ENCODE results near the gene LHFPL5. TPM values are rescaled to one million over a fixed set of nuclear protein-coding genes. Genes with fewer than 3 reads are reported as not detected.

The LHFPL5 gene
- total and polyA plus RNA-seq, 2 donors (not counting 1 experiment from before 2014, with no cell fraction given), result not detected

GRCh38 chr6:35852994-35853393 lies 47.8 kb downstream of the LHFPL5 start:
- no peak overlapping the region for H3K9ac ChIP-seq (ENCODE audit: low read length)
- ATAC-seq (ENCODE audit: low read depth), result no peak
- ChIA-PET CTCF (interaction anchor here (1.9 kb wide), 1 partner anchor 14 kb away, joined by 4 read pairs; no protein-coding TSS in a partner anchor), POLR2A (no interaction called here)
- H3K9me3 Mint-ChIP-seq (ENCODE audit: insufficient read depth), result no peaks in the 10 kb centered on the region
- H3K79me2 ChIP-seq (ENCODE audit: control insufficient read depth, insufficient read depth, low read length), result no peaks in the 10 kb centered on the region
- peaks cover 0 to 4% (median 4%) of the 10 kb centered on the region in 3 donors for H3K9me3 ChIP-seq (ENCODE audit: control extremely low read depth in 1 of 3, control insufficient read depth in 2 of 3, insufficient read depth in 1 of 3, low read length in 2 of 3)
- H4K20me1 ChIP-seq (ENCODE audit: control insufficient read depth, insufficient read depth, low read length, poor library complexity, severe bottlenecking), result no peaks in the 10 kb centered on the region
- H3K27me3 Mint-ChIP-seq, result no peaks in the 10 kb centered on the region
- H3K27ac ChIP-seq (ENCODE audit: low read length in 2 of 2), result no peak overlapping the region
- 95% methylated on average over 2 of the region's 4 CpGs for WGBS (ENCODE audit: insufficient coverage)
- TF ChIP-seq CTCF (IDR thresholded peaks at IDR 0.05), result no peak
- TF ChIP-seq EZH2 (IDR thresholded peaks at IDR 0.05; ENCODE audit: borderline replicate concordance, insufficient read depth, low read depth, low read length, poor library complexity, severe bottlenecking), result no peak
- no peak overlapping the region for H3K27ac Mint-ChIP-seq
- H3K4me3 Mint-ChIP-seq, result no peak overlapping the region
- no peaks in the 10 kb centered on the region for H3K4me1 ChIP-seq (ENCODE audit: control insufficient read depth in 2 of 2, insufficient read depth in 2 of 2, low read length in 2 of 2)
- peaks cover 2 to 28% of the 10 kb centered on the region in 2 experiments for H3K36me3 ChIP-seq (replicated peaks in 1 of 2; ENCODE audit: control extremely low read depth in 1 of 2, control insufficient read depth in 1 of 2, extremely low read depth in 1 of 2, insufficient read depth in 2 of 2, low read length in 1 of 2)
- DNase-seq, result no peak
- H3K27me3 ChIP-seq (replicated peaks in 1 of 4; ENCODE audit: control extremely low read depth in 1 of 4, control insufficient read depth in 3 of 4, insufficient read depth in 4 of 4, low read length in 3 of 4), result no peaks in the 10 kb centered on the region
- no peaks in the 10 kb centered on the region for H3K4me1 Mint-ChIP-seq
- H2AFZ ChIP-seq (ENCODE audit: insufficient read depth, low read depth, low read length, poor library complexity, severe bottlenecking), result no peak overlapping the region
- no peak overlapping the region for H3K4me3 ChIP-seq (ENCODE audit: control extremely low read depth in 1 of 5, extremely low read depth in 1 of 5, insufficient read depth in 1 of 5, low read depth in 2 of 5, low read length in 4 of 5)
- intact Hi-C loops (cut with micrococcal nuclease), result no loop called here
- no peak overlapping the region for H3K4me2 ChIP-seq (replicated peaks; ENCODE audit: low read depth, low read length, poor library complexity, severe bottlenecking)

- intact Hi-C loops (cut with micrococcal nuclease), result no loop called here
- CTCF ChIA-PET, result no interaction called here
- H3K36me3 ChIP-seq (replicated peaks in 1 of 2; ENCODE audit: control extremely low read depth in 1 of 2, control insufficient read depth in 1 of 2, extremely low read depth in 1 of 2, insufficient read depth in 2 of 2, low read length in 1 of 2), result peaks cover 2 to 37% of the 10 kb centered on the region in 2 experiments
Measured at GRCh38 chr6:35856250-35856649, 51.1 kb downstream of the LHFPL5 start.

More at GRCh38 chr6:35856250-35856649, 51.1 kb downstream of the LHFPL5 start:
- no peak overlapping the region for H3K27ac Mint-ChIP-seq
- POLR2A ChIA-PET, result no interaction called here
- WGBS (ENCODE audit: insufficient coverage), result no CpG with 5 or more reads among the region's 1 CpG
- H3K79me2 ChIP-seq (ENCODE audit: control insufficient read depth, insufficient read depth, low read length), result no peaks in the 10 kb centered on the region
- H3K27me3 Mint-ChIP-seq, result no peaks in the 10 kb centered on the region
- H3K4me3 ChIP-seq (ENCODE audit: control extremely low read depth in 1 of 5, extremely low read depth in 1 of 5, insufficient read depth in 1 of 5, low read depth in 2 of 5, low read length in 4 of 5), result no peak overlapping the region
- no peak overlapping the region for H3K4me2 ChIP-seq (replicated peaks; ENCODE audit: low read depth, low read length, poor library complexity, severe bottlenecking)
- H3K9me3 Mint-ChIP-seq (ENCODE audit: insufficient read depth), result no peaks in the 10 kb centered on the region
- ATAC-seq (ENCODE audit: low read depth), result no peak
- DNase-seq, result no peak
- no peak overlapping the region for H2AFZ ChIP-seq (ENCODE audit: insufficient read depth, low read depth, low read length, poor library complexity, severe bottlenecking)
- no peaks in the 10 kb centered on the region for H3K9me3 ChIP-seq (ENCODE audit: control extremely low read depth in 1 of 3, control insufficient read depth in 2 of 3, insufficient read depth in 1 of 3, low read length in 2 of 3)
- H4K20me1 ChIP-seq (ENCODE audit: control insufficient read depth, insufficient read depth, low read length, poor library complexity, severe bottlenecking), result no peaks in the 10 kb centered on the region
- no peaks in the 10 kb centered on the region for H3K4me1 Mint-ChIP-seq
- no peak overlapping the region for H3K4me3 Mint-ChIP-seq
- H3K4me1 ChIP-seq (ENCODE audit: control insufficient read depth in 2 of 2, insufficient read depth in 2 of 2, low read length in 2 of 2), result no peaks in the 10 kb centered on the region
- TF ChIP-seq CTCF (IDR thresholded peaks at IDR 0.05), result no peak
- no peak for TF ChIP-seq EZH2 (IDR thresholded peaks at IDR 0.05; ENCODE audit: borderline replicate concordance, insufficient read depth, low read depth, low read length, poor library complexity, severe bottlenecking)
- no peak overlapping the region for H3K27ac ChIP-seq (ENCODE audit: low read length in 2 of 2)
- H3K9ac ChIP-seq (ENCODE audit: low read length), result no peak overlapping the region
- H3K27me3 ChIP-seq (replicated peaks in 1 of 4; ENCODE audit: control extremely low read depth in 1 of 4, control insufficient read depth in 3 of 4, insufficient read depth in 4 of 4, low read length in 3 of 4), result no peaks in the 10 kb centered on the region

All from B cell (primary cell).